HG03558 (cell line): Measurements from ENCODE around the gene HSCB.
A peak's percentile ranks its signal among the peaks of the same experiment; 100 is the strongest.
"Not testable (repeated sequence)": the region's sequence is repeated elsewhere in the genome, so short reads cannot be mapped to it uniquely, and the experiment has no call there.

Experiments
- ATAC-seq: cut with Tn5 transposase; IDR thresholded peaks from one replicate; pipeline ENCODE4 v1.9.1; 2021; ENCODE audit warnings: moderate number of reproducible peaks; ENCODE audit not compliant: unreplicated experiment; ENCODE audit errors: extremely low read depth

HSCB gene

GRCh38 chr22:28737701-28738100, 4.1 kb upstream of the HSCB start:
- no peak for ATAC-seq

- ATAC-seq = not testable (repeated sequence)
Observed at GRCh38 chr22:28738876-28739275, 3.0 kb upstream of the HSCB start.

GRCh38 chr22:28741200-28741784, 547 bp upstream of the HSCB start:
- no peak for ATAC-seq

- peak; percentile 15 for ATAC-seq
Observed at GRCh38 chr22:28742562-28742962, 723 bp downstream of the HSCB start.

- no peak for ATAC-seq
Observed at GRCh38 chr22:28743852-28744251, 2.0 kb downstream of the HSCB start.

GRCh38 chr22:28750471-28750881, 8.6 kb downstream of the HSCB start:
- ATAC-seq = no peak

GRCh38 chr22:28754512-28754911, 12.7 kb downstream of the HSCB start:
- not testable (repeated sequence) for ATAC-seq

GRCh38 chr22:28759861-28760560, 18.2 kb downstream of the HSCB start:
- no peak for ATAC-seq

GRCh38 chr22:28761449-28761755, 19.6 kb downstream of the HSCB start:
- no peak for ATAC-seq

- ATAC-seq = not testable (repeated sequence)
Observed at GRCh38 chr22:28762000-28762399, 20.2 kb downstream of the HSCB start.

- no peak for ATAC-seq
Observed at GRCh38 chr22:28766628-28767027, 24.8 kb downstream of the HSCB start.

GRCh38 chr22:28768701-28769393, 27.0 kb downstream of the HSCB start:
- no peak for ATAC-seq

- no peak for ATAC-seq
Observed at GRCh38 chr22:28769394-28770085, 27.7 kb downstream of the HSCB start.

GRCh38 chr22:28771195-28771791, 29.5 kb downstream of the HSCB start:
- ATAC-seq = no peak

- peak; percentile 71 for ATAC-seq
Observed at GRCh38 chr22:28772633-28773460, 31.0 kb downstream of the HSCB start, which contains the start of gene CCDC117. CCDC117 (plus strand) TSS chr22:28772695; CDS start chr22:28772850, 155 bp downstream.

GRCh38 chr22:28773461-28773867, 31.6 kb downstream of the HSCB start:
- ATAC-seq = peak; percentile 21

GRCh38 chr22:28774378-28774777, 32.5 kb downstream of the HSCB start:
- no peak for ATAC-seq

GRCh38 chr22:28779833-28780232, 38.0 kb downstream of the HSCB start:
- no peak for ATAC-seq

- no peak for ATAC-seq
Observed at GRCh38 chr22:28780296-28780695, 38.5 kb downstream of the HSCB start.
